Mucosa of descending colon (tissue), 3 donors: ENCODE results near the gene SLC4A4. TPM values are rescaled to one million over a fixed set of nuclear protein-coding genes. Genes with fewer than 3 reads are reported as not detected.
A peak's percentile ranks its signal among the peaks of the same experiment; 100 is the strongest.

Experiments
- ATAC-seq: fragments of 200-7000 bp; cut with Tn5 transposase; one replicate; pipeline ENCODE4 v1.9.1; 2020; ENCODE audit warnings: mild to moderate bottlenecking, moderate library complexity
- DNase-seq, 3 donors: peaks; one replicate each; pipeline ENCODE4 v3.0.0-alpha.2; 2020
- H3K36me3 ChIP-seq: fragments of 200-600 bp; one replicate; pipeline ENCODE4 v1.8.0; 2021; ENCODE audit warnings: low read depth, mild to moderate bottlenecking
- H3K4me1 ChIP-seq: fragments of 200-600 bp; one replicate; pipeline ENCODE4 v1.8.0; 2021; ENCODE audit warnings: low read depth, mild to moderate bottlenecking
- H3K4me3 ChIP-seq: fragments of 200-600 bp; one replicate; pipeline ENCODE4 v1.8.0; 2021; ENCODE audit warnings: mild to moderate bottlenecking
- H3K9me3 ChIP-seq: fragments of 200-600 bp; one replicate; pipeline ENCODE4 v1.8.0; 2021; ENCODE audit warnings: mild to moderate bottlenecking
- CTCF ChIP-seq: fragments of 200-600 bp; IDR thresholded peaks from one replicate; pipeline ENCODE4 v1.8.0; 2022; ENCODE audit warnings: antibody characterized with exemption, mild to moderate bottlenecking
- intact Hi-C, 2 donors: fragments of 100-400 bp; cut with DNase I in 1 of 2; cut with micrococcal nuclease in 1 of 2; formaldehyde crosslinking; loops; one replicate each; pipeline versions ENCODE4 v1.11.0 to v1.11.1; 2022; cut with DNase I, micrococcal nuclease
- total RNA-seq, 3 donors: library from RNA; stranded (reverse); fragmentation: NEBNext Ultra II Directional in 2 of 3; extraction: Animal tissue kit (Norgen Biotek cat#: 25700) in 2 of 3; gene quantifications; one replicate each; pipeline versions ENCODE4 v1.2.1 to v1.2.4, GENCODE V29; 2021 to 2023
- donor health status: DM: no; HTN: no; CAD: no; lungs with moderate emphysema.
- donor health status: DM: no; HTN: no; CAD: no.
- donor health status: DM: no; HTN: yes; CAD: no.

Gene SLC4A4
- total RNA-seq, 3 donors from 2014 or later = 102 to 248 (median 165) TPM

- no peak for DNase-seq
- no peak overlapping the region for H3K4me3 ChIP-seq
- no peak for ATAC-seq
- H3K9me3 ChIP-seq = no peaks in the 10 kb centered on the region
- H3K4me1 ChIP-seq = no peaks in the 10 kb centered on the region
- no peaks in the 10 kb centered on the region for H3K36me3 ChIP-seq
- intact Hi-C loops = no loop called here
- no peak for TF ChIP-seq CTCF
These were observed 229.3 kb downstream of the SLC4A4 start for GRCh38 chr4:71568131-71568530.

GRCh38 chr4:71570492-71570891 is 231.7 kb downstream of the SLC4A4 start:
- DNase-seq = no peak
- intact Hi-C loops = no loop called here
- H3K36me3 ChIP-seq = no peaks in the 10 kb centered on the region
- no peaks in the 10 kb centered on the region for H3K9me3 ChIP-seq
- no peak overlapping the region for H3K4me3 ChIP-seq
- no peaks in the 10 kb centered on the region for H3K4me1 ChIP-seq
- TF ChIP-seq CTCF = no peak
- ATAC-seq = no peak

- Histone ChIP-seq H3K36me3 (no peaks in the 10 kb centered on the region), H3K4me3 (no peak overlapping the region), H3K4me1 (no peaks in the 10 kb centered on the region), H3K9me3 (no peaks in the 10 kb centered on the region)
- TF ChIP-seq CTCF = no peak
- ATAC-seq = no peak
- no peak for DNase-seq
- intact Hi-C loops = no loop called here
These were observed 232.5 kb downstream of the SLC4A4 start for GRCh38 chr4:71571346-71571745.

GRCh38 chr4:71583971-71584370 is 245.2 kb downstream of the SLC4A4 start:
- ATAC-seq (no peak), DNase-seq (no peak)
- H3K36me3 ChIP-seq = no peaks in the 10 kb centered on the region
- no peak for TF ChIP-seq CTCF
- no peaks in the 10 kb centered on the region for H3K9me3 ChIP-seq
- intact Hi-C loops = no loop called here
- no peak overlapping the region for H3K4me3 ChIP-seq
- no peaks in the 10 kb centered on the region for H3K4me1 ChIP-seq

GRCh38 chr4:71584585-71584984 is 245.8 kb downstream of the SLC4A4 start:
- DNase-seq (no peak), ATAC-seq (no peak)
- H3K4me3 ChIP-seq = no peak overlapping the region
- intact Hi-C loops = no loop called here
- H3K36me3 ChIP-seq = no peaks in the 10 kb centered on the region
- no peak for TF ChIP-seq CTCF
- no peaks in the 10 kb centered on the region for H3K4me1 ChIP-seq
- no peaks in the 10 kb centered on the region for H3K9me3 ChIP-seq

GRCh38 chr4:71586087-71586763 is 247.4 kb downstream of the SLC4A4 start:
- ATAC-seq = peak; percentile 93
- intact Hi-C loops = no loop called here

More at GRCh38 chr4:71586087-71586763, 247.4 kb downstream of the SLC4A4 start:
- Histone ChIP-seq H3K4me3 (no peak overlapping the region), H3K36me3 (no peaks in the 10 kb centered on the region), H3K9me3 (no peaks in the 10 kb centered on the region), H3K4me1 (no peaks in the 10 kb centered on the region)
- DNase-seq = no peak
- no peak for TF ChIP-seq CTCF
